Measurements from ENCODE around the gene ZBTB12. TPM values are rescaled to one million over a fixed set of nuclear protein-coding genes. Genes with fewer than 3 reads are reported as not detected.
"Not testable (repeated sequence)": the region's sequence is repeated elsewhere in the genome, so short reads cannot be mapped to it uniquely, and the experiment has no call there.

The ZBTB12 gene
- total and polyA plus RNA-seq, 2 of the 8 experiments (the other 6 are each of a cell fraction or from before 2014, with no cell fraction given) = 20.7 to 40.8 TPM

DNA sequence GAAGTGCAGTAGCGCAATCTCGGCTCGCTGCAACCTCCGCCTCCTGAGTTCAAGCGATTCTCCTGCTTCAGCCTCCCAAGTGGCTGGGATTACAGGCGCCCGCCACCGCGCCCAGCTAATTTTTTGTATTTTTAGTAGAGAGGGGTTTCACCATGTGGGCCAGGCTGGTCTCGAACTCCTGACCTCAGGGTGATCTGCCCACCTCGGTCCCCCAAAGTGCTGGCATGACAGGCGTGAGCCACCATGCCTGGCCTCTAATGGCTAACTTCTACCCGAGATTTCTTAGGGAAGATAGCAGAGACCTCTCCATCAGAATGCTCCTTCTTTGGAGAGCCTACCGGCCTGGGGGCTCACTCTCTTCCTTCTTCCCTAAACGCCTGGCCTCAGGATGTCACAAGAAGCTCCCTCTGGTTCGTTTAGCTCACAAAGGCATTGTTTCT lies 37.7 kb downstream of the ZBTB12 start:
- H2BK12ac ChIP-seq (ENCODE audit: low read depth, low read length); H2BK120ac ChIP-seq (replicated peaks; ENCODE audit: low read depth, low read length); H2BK5ac ChIP-seq (ENCODE audit: low read depth, low read length); H3K23me2 ChIP-seq (ENCODE audit: low read depth, low read length); H3K18ac ChIP-seq (ENCODE audit: extremely low read depth, low read length); H3K9ac ChIP-seq (replicated peaks in 1 of 4; ENCODE audit: extremely low read depth in 1 of 4, low read depth in 3 of 4, low read length in 3 of 4); H2BK15ac ChIP-seq (ENCODE audit: low read length); H3K79me2 ChIP-seq (ENCODE audit: control insufficient read depth in 1 of 2, insufficient read depth in 2 of 2, low read length in 2 of 2); H3K9me3 ChIP-seq (ENCODE audit: insufficient read depth in 2 of 2, low read depth in 1 of 2, low read length in 1 of 2); H3K27ac ChIP-seq (ENCODE audit: low read depth, low read length); FAIRE-seq; H4K5ac ChIP-seq (ENCODE audit: insufficient read length, low read depth, low read length); H3K23ac ChIP-seq (ENCODE audit: insufficient read length); H4K8ac ChIP-seq (ENCODE audit: extremely low read depth, insufficient read depth, low read length); H4K20me1 ChIP-seq (replicated peaks in 1 of 2; ENCODE audit: control insufficient read depth in 1 of 2, insufficient read depth in 2 of 2, low read length in 2 of 2); H2AFZ ChIP-seq (ENCODE audit: low read length); H3K56ac ChIP-seq (replicated peaks; ENCODE audit: insufficient read length, low read depth, low read length); DNase-seq (ENCODE audit: low read depth in 1 of 2, low spot score in 2 of 2); H3K27me3 ChIP-seq (replicated peaks in 1 of 4; ENCODE audit: control insufficient read depth in 3 of 4, extremely low read depth in 1 of 4, insufficient read depth in 3 of 4, low read length in 3 of 4); H3K4ac ChIP-seq (replicated peaks; ENCODE audit: insufficient read length, low read depth, low read length); H2AK5ac ChIP-seq (ENCODE audit: low read depth, low read length); H4K91ac ChIP-seq (replicated peaks; ENCODE audit: insufficient read length, low read length); H2BK20ac ChIP-seq (ENCODE audit: low read length); H3K14ac ChIP-seq (ENCODE audit: insufficient read length); H3K79me1 ChIP-seq (ENCODE audit: low read depth, low read length): not testable (repeated sequence)
- TF ChIP-seq KDM1A (IDR thresholded peaks at IDR 0.05; ENCODE audit: borderline replicate concordance, low read length) = 0 out of 2 replicates have a peak, but pooled peaks have one; percentile 36
- peak overlapping the region; percentile 63 to 96 (median 78) for H3K4me3 ChIP-seq (ENCODE audit: extremely low read depth in 1 of 4, insufficient read depth in 2 of 4, low read depth in 3 of 4, low read length in 4 of 4)
- peak overlapping the region; percentile 76 to 89 for H3K4me2 ChIP-seq (ENCODE audit: insufficient read depth in 1 of 2, low read depth in 2 of 2, low read length in 2 of 2)
- WGBS, 2 experiments (ENCODE audit: extremely low coverage in 1 of 2, insufficient coverage in 1 of 2, insufficient read length in 1 of 2, insufficient replicate concordance in 2 of 2, low coverage in 1 of 2, low lambda C conversion rate in 2 of 2, missing lambda C conversion rate in 1 of 2) = 37% methylated on average over 16 of the region's 16 CpGs; no CpG with 5 or more reads in 1 of the 2 experiments
- H3K4me1 ChIP-seq (replicated peaks in 1 of 4; ENCODE audit: control insufficient read depth in 3 of 4, insufficient read depth in 4 of 4, low read length in 3 of 4) = peaks cover 0 to 12% (median 0%) of the 10 kb centered on the region in 4 experiments; a peak in 5 of 7 replicates
- H3K36me3 ChIP-seq (ENCODE audit: control insufficient read depth in 2 of 4, insufficient read depth in 4 of 4, low read length in 3 of 4) = peaks cover 0 to 10% (median 3%) of the 10 kb centered on the region in 4 experiments; a peak in 4 of 8 replicates
- POLR2A ChIA-PET (ENCODE audit: partially characterized antibody) = interaction anchor here (1.0 to 6.7 kb wide), 20 partner anchors 11 to 322 kb away, joined by 3 to 71 read pairs (median 8); partner anchors contain the start of genes ATP6V1G2, DDAH2, DDX39B and DXO
- CTCF ChIA-PET (ENCODE audit: partially characterized antibody) = interaction anchor here (0.6 to 2.3 kb wide), 4 partner anchors 9 to 175 kb away, joined by 3 to 13 read pairs (median 4); no protein-coding TSS in a partner anchor
